ENCODE results near the gene ACHE. TPM values are rescaled to one million over a fixed set of nuclear protein-coding genes. Genes with fewer than 3 reads are reported as not detected.
A peak's percentile ranks its signal among the peaks of the same experiment; 100 is the strongest.

ACHE gene
- total and polyA plus RNA-seq, 2 donors from 2014 or later = 1.6 to 3.6 TPM

GRCh38 chr7:100893318-100893895, 2.3 kb downstream of the ACHE start:
- peaks cover under 1 to 4% (median 2%) of the 10 kb centered on the region in 3 donors for H3K36me3 ChIP-seq (ENCODE audit: control insufficient read depth in 2 of 3, insufficient read depth in 3 of 3, low read length in 3 of 3)
- H3K9me3 ChIP-seq (ENCODE audit: control insufficient read depth in 2 of 3, insufficient read depth in 1 of 3, low read length in 3 of 3) = no peaks in the 10 kb centered on the region
- peaks cover 0 to 17% (median 0%) of the 10 kb centered on the region in 3 donors for H3K4me1 ChIP-seq (ENCODE audit: control insufficient read depth in 2 of 3, insufficient read depth in 2 of 3, low read depth in 1 of 3, low read length in 3 of 3)
- TF ChIP-seq, protein P1, sequence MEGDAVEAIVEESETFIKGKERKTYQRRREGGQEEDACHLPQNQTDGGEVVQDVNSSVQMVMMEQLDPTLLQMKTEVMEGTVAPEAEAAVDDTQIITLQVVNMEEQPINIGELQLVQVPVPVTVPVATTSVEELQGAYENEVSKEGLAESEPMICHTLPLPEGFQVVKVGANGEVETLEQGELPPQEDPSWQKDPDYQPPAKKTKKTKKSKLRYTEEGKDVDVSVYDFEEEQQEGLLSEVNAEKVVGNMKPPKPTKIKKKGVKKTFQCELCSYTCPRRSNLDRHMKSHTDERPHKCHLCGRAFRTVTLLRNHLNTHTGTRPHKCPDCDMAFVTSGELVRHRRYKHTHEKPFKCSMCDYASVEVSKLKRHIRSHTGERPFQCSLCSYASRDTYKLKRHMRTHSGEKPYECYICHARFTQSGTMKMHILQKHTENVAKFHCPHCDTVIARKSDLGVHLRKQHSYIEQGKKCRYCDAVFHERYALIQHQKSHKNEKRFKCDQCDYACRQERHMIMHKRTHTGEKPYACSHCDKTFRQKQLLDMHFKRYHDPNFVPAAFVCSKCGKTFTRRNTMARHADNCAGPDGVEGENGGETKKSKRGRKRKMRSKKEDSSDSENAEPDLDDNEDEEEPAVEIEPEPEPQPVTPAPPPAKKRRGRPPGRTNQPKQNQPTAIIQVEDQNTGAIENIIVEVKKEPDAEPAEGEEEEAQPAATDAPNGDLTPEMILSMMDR (IDR thresholded peaks at IDR 0.05; ENCODE audit: borderline replicate concordance, extremely low read depth, insufficient read depth) = no peak
- H3K27me3 ChIP-seq (ENCODE audit: control insufficient read depth, insufficient read depth, low read length) = peaks cover 5% of the 10 kb centered on the region
- H3K9ac ChIP-seq (ENCODE audit: low read length in 3 of 3) = no peak overlapping the region
- intact Hi-C loops (cut with DNase I) = no loop called here
- no peak for FAIRE-seq
- no peak overlapping the region for H3K4me3 ChIP-seq (ENCODE audit: low read length in 3 of 3)
- DNase-seq = no peak
- no peak overlapping the region for H3K27ac ChIP-seq (ENCODE audit: low read depth in 2 of 2, low read length in 2 of 2)

DNA sequence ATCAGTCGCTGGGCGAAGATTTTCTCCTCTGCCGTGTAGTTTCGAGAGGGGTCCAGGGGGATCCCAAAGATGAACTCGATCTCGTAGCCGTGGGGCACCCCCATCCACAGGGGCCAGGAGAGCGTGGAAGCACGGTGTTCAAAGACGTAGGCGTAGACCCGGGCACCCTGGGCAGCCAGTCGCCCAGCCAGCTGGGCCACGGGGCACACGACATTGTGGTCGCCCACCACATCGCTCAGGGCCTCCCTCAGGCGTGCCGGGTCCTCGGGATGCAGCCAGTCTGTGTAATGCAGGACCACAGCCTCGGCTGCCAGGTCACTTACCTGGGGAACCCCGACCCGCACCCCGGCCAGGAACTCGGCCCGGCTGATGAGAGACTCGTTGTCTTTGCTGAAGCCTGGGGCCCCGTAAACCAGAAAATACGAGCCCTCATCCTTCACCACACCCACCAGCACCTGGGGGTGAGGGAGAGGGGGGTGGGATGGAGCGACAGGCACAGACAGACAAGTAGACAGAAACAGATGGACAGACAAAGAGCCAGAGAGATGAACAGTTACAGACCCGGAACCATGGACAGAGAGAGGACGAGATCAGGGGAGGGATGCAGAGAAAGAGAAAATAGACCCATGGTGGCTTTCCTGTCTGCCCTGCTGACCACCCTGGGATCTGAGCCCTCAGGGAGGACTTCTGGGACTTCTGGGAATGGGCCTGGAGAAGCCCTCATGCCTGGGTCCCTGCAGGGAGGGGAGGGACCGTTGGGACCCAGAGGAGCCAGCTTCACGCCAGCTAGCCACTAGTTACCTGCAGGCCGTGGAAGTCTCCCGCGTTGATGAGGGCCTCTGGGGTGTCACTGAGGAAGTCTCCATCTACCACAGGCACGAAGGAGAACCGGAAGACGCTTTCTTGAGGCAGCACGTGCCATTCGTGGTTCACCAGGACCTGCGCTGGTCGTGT, 3.0 kb downstream of the ACHE start:
- intact Hi-C loops (cut with DNase I) = no loop called here
- peaks cover 4 to 11% (median 4%) of the 10 kb centered on the region in 3 donors for H3K36me3 ChIP-seq (ENCODE audit: control insufficient read depth in 2 of 3, insufficient read depth in 3 of 3, low read length in 3 of 3)
- H3K4me3 ChIP-seq (ENCODE audit: low read length in 3 of 3) = no peak overlapping the region
- no peaks in the 10 kb centered on the region for H3K9me3 ChIP-seq (ENCODE audit: control insufficient read depth in 2 of 3, insufficient read depth in 1 of 3, low read length in 3 of 3)
- peaks cover 0 to 21% (median 4%) of the 10 kb centered on the region in 3 donors for H3K4me1 ChIP-seq (ENCODE audit: control insufficient read depth in 2 of 3, insufficient read depth in 2 of 3, low read depth in 1 of 3, low read length in 3 of 3)
- no peak overlapping the region for H3K9ac ChIP-seq (ENCODE audit: low read length in 3 of 3)
- DNase-seq (peak in 2 of 5 donors; percentile 62 to 77), FAIRE-seq (no peak)
- H3K27ac ChIP-seq (ENCODE audit: low read depth in 2 of 2, low read length in 2 of 2) = no peak overlapping the region
- H3K27me3 ChIP-seq (ENCODE audit: control insufficient read depth, insufficient read depth, low read length) = peaks cover 5% of the 10 kb centered on the region
- TF ChIP-seq, protein P1 (IDR thresholded peaks at IDR 0.05; ENCODE audit: borderline replicate concordance, extremely low read depth, insufficient read depth) = no peak

- Histone ChIP-seq H3K4me1 (ENCODE audit: control insufficient read depth in 2 of 3, insufficient read depth in 2 of 3, low read depth in 1 of 3, low read length in 3 of 3) (peaks cover 0 to 24% (median 4%) of the 10 kb centered on the region in 3 donors), H3K9me3 (ENCODE audit: control insufficient read depth in 2 of 3, insufficient read depth in 1 of 3, low read length in 3 of 3) (no peaks in the 10 kb centered on the region), H3K36me3 (ENCODE audit: control insufficient read depth in 2 of 3, insufficient read depth in 3 of 3, low read length in 3 of 3) (peaks cover 7 to 21% (median 12%) of the 10 kb centered on the region in 3 donors), H3K27ac (ENCODE audit: low read depth in 2 of 2, low read length in 2 of 2) (no peak overlapping the region), H3K4me3 (ENCODE audit: low read length in 3 of 3) (peak overlapping the region in 1 of 3 donors; percentile 46), H3K9ac (ENCODE audit: low read length in 3 of 3) (peak overlapping the region in 1 of 3 donors; percentile 22), H3K27me3 (ENCODE audit: control insufficient read depth, insufficient read depth, low read length) (peaks cover 5% of the 10 kb centered on the region)
- TF ChIP-seq, protein P1 (IDR thresholded peaks at IDR 0.05; ENCODE audit: borderline replicate concordance, extremely low read depth, insufficient read depth) = no peak
- FAIRE-seq = no peak
- peak in 1 of 5 donors; percentile 54 for DNase-seq
- intact Hi-C loops (cut with DNase I) = no loop called here
These were observed 4.0 kb downstream of the ACHE start for GRCh38 chr7:100891568-100892247.
